Progenitor cell of endocrine pancreas (in vitro differentiated cells): ENCODE results near the gene CFAP410. TPM values are rescaled to one million over a fixed set of nuclear protein-coding genes. Genes with fewer than 3 reads are reported as not detected.
"Not testable (repeated sequence)": the region's sequence is repeated elsewhere in the genome, so short reads cannot be mapped to it uniquely, and the experiment has no call there.

Experiments
- DNase-seq: peaks from one replicate; pipeline ENCODE4 v3.0.0; 2021; ENCODE audit warnings: low spot score; ENCODE audit not compliant: unreplicated experiment
- H3K27ac Mint-ChIP-seq: 2 replicates; pipeline ENCODE4 v1.8.0; 2021; ENCODE audit warnings: mild to moderate bottlenecking, moderate library complexity, mixed read lengths
- H3K27me3 Mint-ChIP-seq: 2 replicates; pipeline ENCODE4 v1.8.0; 2021; ENCODE audit warnings: mixed read lengths
- H3K36me3 Mint-ChIP-seq: 2 replicates; pipeline ENCODE4 v1.8.0; 2022; ENCODE audit warnings: mixed read lengths; ENCODE audit not compliant: insufficient read depth
- H3K4me1 Mint-ChIP-seq: 2 replicates; pipeline ENCODE4 v1.8.0; 2021; ENCODE audit warnings: low read depth, mixed read lengths
- H3K4me3 Mint-ChIP-seq: 2 replicates; pipeline ENCODE4 v1.8.0; 2021; ENCODE audit warnings: low read depth, mild to moderate bottlenecking, moderate library complexity, mixed read lengths
- H3K9me3 Mint-ChIP-seq: 2 replicates; pipeline ENCODE4 v1.8.0; 2021; ENCODE audit warnings: low read depth, mixed read lengths
- total RNA-seq: library from RNA; stranded (reverse); gene quantifications from 2 replicates; pipeline ENCODE4 v1.2.1, GENCODE V29; 2021
- TF ChIP-seq, protein P1 (sequence below): fragments of 200-600 bp; sonication (generic); IDR thresholded peaks from one replicate; pipeline ENCODE4 v1.5.0; 2021; ENCODE audit warnings: antibody characterized with exemption, mild to moderate bottlenecking; ENCODE audit not compliant: unreplicated experiment

CFAP410 gene
- total RNA-seq, 1 donor from 2014 or later: 32.4 TPM

DNA sequence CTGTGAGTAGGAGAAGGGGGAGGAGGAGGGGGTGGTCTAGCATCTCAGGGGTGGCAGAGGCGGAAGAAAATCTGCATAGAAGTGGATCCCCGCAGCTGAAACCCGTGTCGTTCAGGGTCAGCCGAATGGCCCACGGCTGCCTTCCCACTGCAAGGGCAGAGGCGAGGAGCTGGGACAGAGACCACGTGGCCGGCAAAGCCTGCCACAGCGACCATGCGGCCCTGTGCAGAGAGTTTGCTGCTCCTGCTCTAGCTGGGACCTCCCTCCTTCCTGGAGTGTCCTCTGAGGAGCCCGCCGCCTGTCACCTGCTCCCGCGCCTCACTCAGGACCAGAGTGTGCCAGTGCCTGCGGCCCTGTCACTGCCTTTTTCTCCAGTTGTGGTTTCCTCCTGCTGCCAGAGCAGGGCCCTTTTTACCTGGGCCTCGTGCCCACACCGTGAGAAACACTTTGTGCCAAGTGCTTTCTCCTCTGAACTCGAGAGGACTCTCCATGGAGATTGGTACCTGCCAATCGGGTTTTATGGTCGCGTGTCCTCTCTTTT, 8.8 kb upstream of the CFAP410 start:
- H3K27me3 Mint-ChIP-seq: peaks cover 3% of the 10 kb centered on the region
- H3K4me1 Mint-ChIP-seq: no peaks in the 10 kb centered on the region
- no peaks in the 10 kb centered on the region for H3K36me3 Mint-ChIP-seq
- no peak for DNase-seq
- no peak overlapping the region for H3K27ac Mint-ChIP-seq
- H3K9me3 Mint-ChIP-seq: no peaks in the 10 kb centered on the region
- no peak overlapping the region for H3K4me3 Mint-ChIP-seq
- TF ChIP-seq, protein P1, sequence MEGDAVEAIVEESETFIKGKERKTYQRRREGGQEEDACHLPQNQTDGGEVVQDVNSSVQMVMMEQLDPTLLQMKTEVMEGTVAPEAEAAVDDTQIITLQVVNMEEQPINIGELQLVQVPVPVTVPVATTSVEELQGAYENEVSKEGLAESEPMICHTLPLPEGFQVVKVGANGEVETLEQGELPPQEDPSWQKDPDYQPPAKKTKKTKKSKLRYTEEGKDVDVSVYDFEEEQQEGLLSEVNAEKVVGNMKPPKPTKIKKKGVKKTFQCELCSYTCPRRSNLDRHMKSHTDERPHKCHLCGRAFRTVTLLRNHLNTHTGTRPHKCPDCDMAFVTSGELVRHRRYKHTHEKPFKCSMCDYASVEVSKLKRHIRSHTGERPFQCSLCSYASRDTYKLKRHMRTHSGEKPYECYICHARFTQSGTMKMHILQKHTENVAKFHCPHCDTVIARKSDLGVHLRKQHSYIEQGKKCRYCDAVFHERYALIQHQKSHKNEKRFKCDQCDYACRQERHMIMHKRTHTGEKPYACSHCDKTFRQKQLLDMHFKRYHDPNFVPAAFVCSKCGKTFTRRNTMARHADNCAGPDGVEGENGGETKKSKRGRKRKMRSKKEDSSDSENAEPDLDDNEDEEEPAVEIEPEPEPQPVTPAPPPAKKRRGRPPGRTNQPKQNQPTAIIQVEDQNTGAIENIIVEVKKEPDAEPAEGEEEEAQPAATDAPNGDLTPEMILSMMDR: no peak

DNA sequence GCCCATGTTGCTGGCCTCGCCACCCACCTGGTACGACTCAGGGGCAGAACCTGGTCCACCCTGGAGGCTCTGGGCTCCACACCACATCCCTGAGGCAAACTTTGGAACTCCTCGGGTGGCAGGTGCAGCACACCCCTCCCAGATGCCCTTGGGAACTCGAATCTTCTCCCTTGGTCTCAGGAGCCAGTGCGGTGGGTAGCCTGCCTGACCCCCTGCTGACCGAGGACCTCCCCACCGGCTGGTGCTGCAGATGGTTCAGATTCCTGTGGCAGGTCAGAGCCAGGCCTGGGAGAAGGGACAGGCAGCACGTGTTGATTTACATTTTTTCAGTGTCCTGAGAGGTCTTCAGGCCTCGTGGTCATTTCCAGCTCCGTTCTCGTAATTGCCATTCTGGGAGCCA, 6.3 kb upstream of the CFAP410 start:
- Mint-ChIP-seq H3K27me3 (peaks cover 3% of the 10 kb centered on the region), H3K4me3 (no peak overlapping the region), H3K36me3 (no peaks in the 10 kb centered on the region), H3K9me3 (no peaks in the 10 kb centered on the region), H3K27ac (no peak overlapping the region), H3K4me1 (peaks cover 7% of the 10 kb centered on the region)
- TF ChIP-seq, protein P1: no peak
- DNase-seq: no peak

DNA sequence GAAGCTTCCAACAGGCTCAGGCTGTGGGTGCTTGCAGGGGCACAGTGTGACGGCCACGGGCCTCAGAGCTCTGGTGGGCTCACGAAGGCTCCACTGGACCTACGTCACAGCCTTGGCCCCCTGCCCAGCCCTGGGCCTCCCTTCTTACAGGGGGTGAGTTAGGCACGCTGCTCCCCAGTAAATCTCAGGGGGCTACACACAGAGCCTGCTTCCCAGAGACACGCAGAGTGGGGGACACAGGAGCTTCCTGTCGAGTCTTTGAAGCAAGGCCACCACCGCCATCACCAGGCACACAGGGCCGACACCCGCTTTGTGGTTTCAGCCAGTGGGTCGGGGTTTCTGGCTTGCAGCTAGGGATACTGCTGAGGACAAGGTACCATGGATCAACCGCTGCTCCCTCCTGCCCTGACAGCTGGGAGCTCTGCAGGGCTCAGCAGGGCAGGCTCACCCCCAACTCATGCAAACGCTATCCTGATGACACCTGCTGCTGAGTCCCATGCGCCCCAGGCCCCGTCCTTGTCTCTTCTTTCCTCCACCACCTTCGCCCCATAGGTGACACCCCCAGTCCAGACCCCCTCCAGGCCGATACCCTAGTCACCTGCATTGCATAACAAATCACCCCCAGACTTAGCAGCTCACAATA, 5.5 kb upstream of the CFAP410 start:
- H3K36me3 Mint-ChIP-seq: no peaks in the 10 kb centered on the region

DNA sequence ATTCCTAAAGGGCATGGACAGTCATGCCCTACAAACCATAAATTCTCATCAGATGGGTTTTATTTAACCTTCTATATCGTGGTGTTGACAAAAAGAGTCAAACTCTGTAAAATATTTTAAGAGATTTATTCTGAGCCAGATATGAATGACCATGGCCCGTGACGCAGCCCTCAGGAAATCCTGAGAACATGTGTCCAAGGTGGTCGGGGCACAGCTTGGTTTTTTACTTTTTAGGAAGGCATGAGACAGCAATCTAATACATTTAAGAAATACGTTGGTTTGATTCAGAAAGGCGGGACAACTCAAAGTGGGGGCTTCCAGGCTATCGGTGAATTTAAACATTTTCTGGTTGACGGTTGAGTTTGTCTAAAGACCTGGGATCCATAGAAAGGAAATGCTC, 3.8 kb upstream of the CFAP410 start:
- not testable (repeated sequence) for H3K27ac Mint-ChIP-seq, DNase-seq, H3K27me3 Mint-ChIP-seq, H3K9me3 Mint-ChIP-seq, H3K36me3 Mint-ChIP-seq, H3K4me3 Mint-ChIP-seq
- peaks cover 13% of the 10 kb centered on the region for H3K4me1 Mint-ChIP-seq

More for the DNA sequence above, 5.5 kb upstream of the CFAP410 start:
- H3K27ac Mint-ChIP-seq: no peak overlapping the region
- H3K4me1 Mint-ChIP-seq: peaks cover 11% of the 10 kb centered on the region
- H3K4me3 Mint-ChIP-seq: no peak overlapping the region
- H3K27me3 Mint-ChIP-seq: peaks cover 3% of the 10 kb centered on the region
- DNase-seq: no peak
- no peaks in the 10 kb centered on the region for H3K9me3 Mint-ChIP-seq
- TF ChIP-seq, protein P1: no peak

DNA sequence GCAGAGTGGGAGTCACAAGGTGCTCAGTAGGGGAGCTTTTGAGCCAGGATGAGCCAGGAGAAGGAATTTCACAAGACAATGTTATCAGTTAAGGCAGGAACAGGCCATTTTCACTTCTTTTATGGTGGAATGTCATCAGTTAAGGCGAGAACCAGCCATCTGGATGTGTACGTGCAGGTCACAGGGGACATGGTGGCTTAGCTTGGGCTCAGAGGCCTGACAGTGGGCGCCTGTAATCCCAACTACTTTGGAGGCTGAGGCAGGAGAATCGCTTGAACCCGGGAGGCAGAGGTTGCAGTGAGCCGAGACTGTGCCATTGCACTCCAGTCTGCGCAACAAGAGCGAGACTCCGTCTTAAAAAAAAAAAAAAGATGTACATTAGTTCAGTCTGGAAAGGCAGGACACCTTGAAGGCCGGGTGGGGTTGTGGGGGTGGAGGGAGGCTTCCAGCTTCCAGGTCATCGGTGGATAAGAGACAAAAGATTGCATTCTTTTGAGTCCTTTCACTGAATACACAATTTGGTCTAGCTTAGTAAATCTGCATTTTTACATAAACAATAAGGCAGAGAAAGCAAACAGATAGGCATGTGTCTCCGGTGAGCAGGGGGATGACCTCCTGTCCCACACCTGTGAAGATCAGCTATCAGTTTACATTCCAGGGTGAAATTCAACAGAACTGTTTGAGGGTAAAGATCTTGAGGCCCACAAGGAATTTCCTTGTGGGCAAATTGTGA, 2.7 kb upstream of the CFAP410 start:
- H3K36me3 Mint-ChIP-seq, H3K27me3 Mint-ChIP-seq, H3K9me3 Mint-ChIP-seq, H3K4me3 Mint-ChIP-seq, DNase-seq: not testable (repeated sequence)
- Mint-ChIP-seq H3K4me1 (peaks cover 19% of the 10 kb centered on the region), H3K27ac (peak overlapping the region; percentile 49)

DNA sequence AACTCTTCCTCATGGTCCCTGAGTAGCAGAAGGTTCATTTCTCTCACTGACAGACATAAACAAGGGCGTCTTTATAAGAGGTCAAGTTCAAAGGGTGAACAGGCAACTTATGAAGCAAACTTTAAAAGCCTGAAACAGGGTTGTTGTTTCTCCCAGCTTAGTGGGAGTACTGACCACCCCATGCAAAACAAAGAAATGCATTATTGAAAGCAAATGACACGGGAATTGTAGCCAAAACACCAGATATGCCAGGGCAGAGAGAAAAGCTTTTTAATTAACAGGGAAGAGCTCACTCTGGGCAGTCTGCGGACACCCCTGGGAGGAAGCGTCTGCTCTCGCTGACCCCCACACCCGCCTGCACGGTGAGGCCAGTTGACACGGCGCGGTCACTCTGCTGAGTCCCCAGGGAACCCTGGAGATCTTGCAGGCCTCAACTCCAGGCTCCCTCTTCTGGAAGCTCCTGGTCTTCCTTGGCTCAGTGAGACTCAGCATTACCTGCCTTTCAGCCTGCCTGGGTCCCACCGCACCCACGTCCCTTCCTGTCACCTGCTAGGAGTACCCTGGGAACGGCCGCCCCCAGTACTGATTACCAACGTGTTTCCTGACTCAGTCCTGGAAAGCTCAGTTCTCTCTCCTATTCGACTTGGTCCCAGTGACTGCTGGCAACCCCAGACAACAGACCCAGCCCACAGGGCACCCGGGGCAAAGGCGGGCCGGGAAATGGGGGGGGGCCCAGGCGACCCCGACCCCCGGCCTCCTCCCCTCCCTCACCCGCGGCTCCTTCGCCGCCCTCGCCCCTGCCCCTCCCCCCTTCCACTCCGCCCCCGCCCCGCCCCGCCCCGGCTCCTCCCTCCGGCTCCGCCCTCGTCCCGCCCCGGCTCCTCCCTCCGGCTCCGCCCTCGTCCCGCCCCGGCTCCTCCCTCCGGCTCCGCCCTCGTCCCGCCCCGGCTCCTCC, 972 bp downstream of the CFAP410 start:
- Mint-ChIP-seq H3K27me3 (no peaks in the 10 kb centered on the region), H3K4me3 (peak overlapping the region; percentile 73), H3K4me1 (peaks cover 19% of the 10 kb centered on the region), H3K36me3 (no peaks in the 10 kb centered on the region), H3K27ac (peak overlapping the region; percentile 90), H3K9me3 (no peaks in the 10 kb centered on the region)
- TF ChIP-seq, protein P1: peak; percentile 44
- DNase-seq: peak; percentile 53
